Chondrocyte (in vitro differentiated cells): ENCODE results near the gene PFKFB1. TPM values are rescaled to one million over a fixed set of nuclear protein-coding genes. Genes with fewer than 3 reads are reported as not detected.

Experiments
- DNase-seq: peaks from one replicate; pipeline ENCODE4 v3.0.0; 2021; ENCODE audit warnings: mixed read lengths, low spot score
- H3K27ac Mint-ChIP-seq: one replicate; pipeline ENCODE4 v1.8.0; 2021; ENCODE audit warnings: mild to moderate bottlenecking, moderate library complexity, mixed read lengths; ENCODE audit not compliant: unreplicated experiment
- H3K27me3 Mint-ChIP-seq: 2 replicates; pipeline ENCODE4 v1.8.0; 2021; ENCODE audit warnings: low read depth, mixed read lengths
- H3K36me3 Mint-ChIP-seq: 2 replicates; pipeline ENCODE4 v1.8.0; 2021; ENCODE audit warnings: low read depth, mixed read lengths
- H3K4me1 Mint-ChIP-seq: 2 replicates; pipeline ENCODE4 v1.8.0; 2021; ENCODE audit warnings: low read depth, mild to moderate bottlenecking, mixed read lengths
- H3K4me3 Mint-ChIP-seq: one replicate; pipeline ENCODE4 v1.8.0; 2021; ENCODE audit warnings: mild to moderate bottlenecking, moderate library complexity, mixed read lengths; ENCODE audit not compliant: unreplicated experiment
- H3K9me3 Mint-ChIP-seq: 2 replicates; pipeline ENCODE4 v1.8.0; 2021; ENCODE audit warnings: low read depth, mixed read lengths
- total RNA-seq: library from RNA; stranded (reverse); gene quantifications from 3 replicates; pipeline ENCODE4 v1.2.1, GENCODE V29; 2021
- TF ChIP-seq, protein P1 (sequence below): fragments of 200-600 bp; sonication (generic); IDR thresholded peaks from 2 replicates; pipeline ENCODE4 v1.5.0; 2021; ENCODE audit warnings: antibody characterized with exemption, mild to moderate bottlenecking, moderate library complexity

PFKFB1 gene
- total RNA-seq, 1 donor from 2014 or later: 0.25 TPM

- H3K27ac Mint-ChIP-seq: no peak overlapping the region
- H3K4me3 Mint-ChIP-seq: no peak overlapping the region
- H3K27me3 Mint-ChIP-seq: no peaks in the 10 kb centered on the region
- TF ChIP-seq, protein P1, sequence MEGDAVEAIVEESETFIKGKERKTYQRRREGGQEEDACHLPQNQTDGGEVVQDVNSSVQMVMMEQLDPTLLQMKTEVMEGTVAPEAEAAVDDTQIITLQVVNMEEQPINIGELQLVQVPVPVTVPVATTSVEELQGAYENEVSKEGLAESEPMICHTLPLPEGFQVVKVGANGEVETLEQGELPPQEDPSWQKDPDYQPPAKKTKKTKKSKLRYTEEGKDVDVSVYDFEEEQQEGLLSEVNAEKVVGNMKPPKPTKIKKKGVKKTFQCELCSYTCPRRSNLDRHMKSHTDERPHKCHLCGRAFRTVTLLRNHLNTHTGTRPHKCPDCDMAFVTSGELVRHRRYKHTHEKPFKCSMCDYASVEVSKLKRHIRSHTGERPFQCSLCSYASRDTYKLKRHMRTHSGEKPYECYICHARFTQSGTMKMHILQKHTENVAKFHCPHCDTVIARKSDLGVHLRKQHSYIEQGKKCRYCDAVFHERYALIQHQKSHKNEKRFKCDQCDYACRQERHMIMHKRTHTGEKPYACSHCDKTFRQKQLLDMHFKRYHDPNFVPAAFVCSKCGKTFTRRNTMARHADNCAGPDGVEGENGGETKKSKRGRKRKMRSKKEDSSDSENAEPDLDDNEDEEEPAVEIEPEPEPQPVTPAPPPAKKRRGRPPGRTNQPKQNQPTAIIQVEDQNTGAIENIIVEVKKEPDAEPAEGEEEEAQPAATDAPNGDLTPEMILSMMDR: no peak
- peaks cover 14% of the 10 kb centered on the region for H3K9me3 Mint-ChIP-seq
- H3K4me1 Mint-ChIP-seq: no peaks in the 10 kb centered on the region
- no peaks in the 10 kb centered on the region for H3K36me3 Mint-ChIP-seq
- DNase-seq: no peak
These were observed 35.3 kb upstream of the PFKFB1 start for GRCh38 chrX:55029291-55029690.

GRCh38 chrX:55028611-55029010, 34.6 kb upstream of the PFKFB1 start:
- no peak overlapping the region for H3K4me3 Mint-ChIP-seq
- TF ChIP-seq, protein P1: no peak
- no peaks in the 10 kb centered on the region for H3K4me1 Mint-ChIP-seq
- no peaks in the 10 kb centered on the region for H3K36me3 Mint-ChIP-seq
- DNase-seq: no peak
- H3K9me3 Mint-ChIP-seq: peaks cover 14% of the 10 kb centered on the region
- no peaks in the 10 kb centered on the region for H3K27me3 Mint-ChIP-seq
- H3K27ac Mint-ChIP-seq: no peak overlapping the region

DNA sequence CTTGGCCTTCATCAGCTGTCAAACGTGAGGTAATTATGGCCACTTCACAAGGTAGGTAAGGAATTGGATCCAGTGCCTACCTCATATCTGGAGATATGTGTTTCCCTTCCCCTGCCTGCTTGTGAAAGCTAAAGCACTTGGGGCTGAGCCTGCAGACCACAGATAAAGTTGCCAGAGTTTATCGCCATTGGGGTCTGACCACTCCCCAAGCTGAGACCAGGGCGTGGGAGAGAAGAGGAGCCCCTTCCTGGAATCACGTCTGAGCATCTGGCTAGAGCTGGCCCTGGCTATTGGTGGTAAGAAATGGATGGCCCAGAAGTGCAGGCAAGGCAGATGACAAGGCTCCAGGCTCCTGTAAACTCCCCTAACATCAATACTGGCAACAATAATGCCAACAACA, 34.1 kb upstream of the PFKFB1 start:
- TF ChIP-seq, protein P1: no peak
- Mint-ChIP-seq H3K4me1 (no peaks in the 10 kb centered on the region), H3K9me3 (peaks cover 14% of the 10 kb centered on the region), H3K4me3 (no peak overlapping the region), H3K27ac (no peak overlapping the region), H3K27me3 (no peaks in the 10 kb centered on the region), H3K36me3 (no peaks in the 10 kb centered on the region)
- no peak for DNase-seq

DNA sequence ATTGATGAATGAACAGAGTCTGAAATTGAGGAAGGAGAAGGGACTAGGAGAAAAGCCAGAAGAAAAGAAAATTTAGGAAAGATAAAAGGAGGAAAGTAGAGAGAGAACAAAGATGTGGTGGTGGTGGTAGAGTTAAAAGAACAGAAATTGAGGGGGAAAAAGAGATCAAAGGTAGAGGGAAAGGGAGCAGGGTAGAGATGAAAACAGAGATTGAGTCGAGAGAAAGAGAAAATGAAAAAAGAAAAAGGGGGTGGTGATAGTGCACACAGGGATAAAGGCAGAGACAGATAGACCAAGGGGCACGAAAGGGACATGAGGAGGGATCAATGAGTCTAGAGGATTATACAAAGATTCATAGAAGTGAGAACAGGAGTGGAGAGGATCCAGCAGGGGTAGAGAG, 32.9 kb upstream of the PFKFB1 start:
- no peak for DNase-seq
- H3K4me1 Mint-ChIP-seq: no peaks in the 10 kb centered on the region
- H3K27me3 Mint-ChIP-seq: no peaks in the 10 kb centered on the region
- peaks cover 14% of the 10 kb centered on the region for H3K9me3 Mint-ChIP-seq
- no peak overlapping the region for H3K4me3 Mint-ChIP-seq
- no peaks in the 10 kb centered on the region for H3K36me3 Mint-ChIP-seq
- TF ChIP-seq, protein P1: no peak
- no peak overlapping the region for H3K27ac Mint-ChIP-seq

- Mint-ChIP-seq H3K4me1 (no peaks in the 10 kb centered on the region), H3K9me3 (peaks cover 17% of the 10 kb centered on the region), H3K4me3 (no peak overlapping the region), H3K27ac (no peak overlapping the region), H3K27me3 (no peaks in the 10 kb centered on the region), H3K36me3 (no peaks in the 10 kb centered on the region)
- no peak for DNase-seq
- TF ChIP-seq, protein P1: no peak
These were observed 32.2 kb upstream of the PFKFB1 start for GRCh38 chrX:55026143-55026542.
